MM.1S (cell line): Measurements from ENCODE around the gene CREBBP.

Experiments
- CTCF ChIP-seq: fragments of 300-600 bp; sonication (generic); IDR thresholded peaks from 2 replicates; pipeline ENCODE4 v1.5.1; 2016; ENCODE audit warnings: antibody characterized with exemption, low read length, mixed read lengths
- EZH2 ChIP-seq: fragments of 300-600 bp; sonication (generic); optimal IDR thresholded peaks from 2 replicates; pipeline ENCODE3; 2017; ENCODE audit warnings: low read depth, mild to moderate bottlenecking, antibody characterized with exemption, low read length, mixed read lengths
- EZH2phosphoT487 ChIP-seq: fragments of 300-600 bp; sonication (generic); IDR thresholded peaks from 2 replicates; pipeline ENCODE4 v1.6.1; 2018; ENCODE audit warnings: antibody characterized with exemption, low read length

DNA sequence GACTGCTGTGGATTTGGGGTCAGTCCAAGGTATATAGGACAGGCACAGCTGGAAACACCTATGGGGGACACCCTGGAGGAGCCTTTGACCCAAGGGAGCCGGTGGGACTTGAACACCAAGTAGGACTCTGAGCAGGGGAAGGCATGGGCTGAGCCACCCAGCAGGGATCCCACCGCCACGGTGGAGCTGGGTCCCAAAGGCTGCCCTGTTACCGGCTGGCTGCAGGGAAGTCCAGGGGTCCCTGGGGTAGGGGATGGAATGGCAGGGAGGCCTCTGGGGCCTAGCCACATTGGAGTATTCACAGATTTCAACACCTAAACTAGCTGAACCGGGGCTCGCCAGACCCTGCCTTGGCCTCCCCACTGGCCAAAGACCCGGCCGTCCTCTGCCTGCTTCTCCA lies 39.7 kb upstream of the CREBBP start:
- no peak for TF ChIP-seq EZH2phosphoT487
- TF ChIP-seq EZH2 = no peak
- TF ChIP-seq CTCF = no peak
